SK-N-MC (cell line): ENCODE results near the gene INPP5A.

ENCODE experiments used
- EZH2 ChIP-seq: fragments of 200-600 bp; sonication (generic); IDR thresholded peaks from one replicate; pipeline ENCODE4 v1.6.1; 2017; ENCODE audit warnings: antibody characterized with exemption
- FOXP2 ChIP-seq: optimal IDR thresholded peaks from 2 replicates; pipeline ENCODE3; 2011; ENCODE audit warnings: mild to moderate bottlenecking, moderate library complexity; ENCODE audit not compliant: insufficient read depth; ENCODE audit errors: extremely low read length, control extremely low read depth
- POLR2AphosphoS5 ChIP-seq: IDR thresholded peaks from 2 replicates; pipeline ENCODE4 v1.6.1; 2012; ENCODE audit warnings: mild to moderate bottlenecking, low read depth, low read length, borderline replicate concordance

DNA sequence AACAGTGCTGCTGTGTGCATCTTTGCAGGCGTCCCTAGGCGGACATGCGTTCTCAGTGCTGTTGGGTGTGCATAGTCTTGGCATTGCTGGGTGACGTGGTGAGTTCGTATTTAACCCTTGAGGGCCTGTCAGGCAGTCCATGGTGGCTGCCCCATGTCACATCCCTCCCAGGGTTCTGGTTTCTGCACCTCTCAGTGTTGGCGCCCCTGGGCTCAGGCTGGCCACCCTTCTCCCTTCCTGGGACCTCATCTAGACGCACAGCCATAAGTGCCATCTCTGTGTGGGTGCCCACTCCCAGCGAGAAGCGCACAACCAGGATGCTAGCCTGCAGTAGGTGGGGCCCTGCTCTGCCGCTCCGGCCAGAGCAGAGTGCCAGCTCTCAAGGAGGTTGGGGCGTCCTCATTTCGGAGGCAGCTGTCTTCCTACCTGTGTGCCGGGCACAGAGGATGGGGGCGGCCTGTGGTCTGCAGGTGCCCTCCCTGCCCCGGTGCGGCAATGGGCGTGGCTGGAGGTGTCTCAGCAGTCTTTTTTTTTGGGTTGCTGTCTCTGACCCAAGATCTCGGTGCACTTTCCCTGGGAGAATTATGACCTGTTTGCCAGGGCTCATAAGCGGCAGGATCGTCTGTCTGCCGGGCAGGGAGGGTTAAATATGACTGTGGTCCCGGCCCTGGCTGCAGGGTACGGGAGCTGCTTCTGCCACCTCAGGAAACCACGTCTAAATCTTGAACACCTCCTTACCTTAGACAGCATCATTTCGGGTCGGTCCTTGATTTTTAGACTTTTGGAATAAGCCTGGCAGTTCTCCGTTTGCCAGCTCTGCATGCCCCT lies 6.5 kb downstream of the INPP5A start:
- TF ChIP-seq POLR2AphosphoS5 (no peak), EZH2 (no peak), FOXP2 (no peak)
